HG03025 (cell line): Measurements from ENCODE around the gene GOLGA6L9.
"Not testable (repeated sequence)": the region's sequence is repeated elsewhere in the genome, so short reads cannot be mapped to it uniquely, and the experiment has no call there.

Experiments
- ATAC-seq: cut with Tn5 transposase; IDR thresholded peaks from one replicate; pipeline ENCODE4 v1.9.1; 2021; ENCODE audit warnings: mild to moderate bottlenecking, moderate library complexity; ENCODE audit not compliant: unreplicated experiment, low FRiP score

The GOLGA6L9 gene, protein sequence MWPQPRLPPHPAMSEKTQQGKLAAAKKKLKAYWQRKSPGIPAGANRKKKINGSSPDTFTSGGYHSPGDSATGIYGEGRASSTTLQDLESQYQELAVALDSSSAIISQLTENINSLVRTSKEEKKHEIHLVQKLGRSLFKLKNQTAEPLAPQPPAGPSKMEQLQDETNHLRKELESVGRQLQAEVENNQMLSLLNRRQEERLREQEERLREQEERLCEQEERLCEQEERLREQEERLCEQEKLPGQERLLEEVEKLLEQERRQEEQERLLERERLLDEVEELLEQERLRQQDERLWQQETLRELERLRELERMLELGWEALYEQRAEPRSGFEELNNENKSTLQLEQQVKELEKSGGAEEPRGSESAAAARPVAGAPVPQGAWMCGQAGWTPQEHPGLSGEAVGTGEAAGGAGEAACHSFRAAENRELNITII

DNA sequence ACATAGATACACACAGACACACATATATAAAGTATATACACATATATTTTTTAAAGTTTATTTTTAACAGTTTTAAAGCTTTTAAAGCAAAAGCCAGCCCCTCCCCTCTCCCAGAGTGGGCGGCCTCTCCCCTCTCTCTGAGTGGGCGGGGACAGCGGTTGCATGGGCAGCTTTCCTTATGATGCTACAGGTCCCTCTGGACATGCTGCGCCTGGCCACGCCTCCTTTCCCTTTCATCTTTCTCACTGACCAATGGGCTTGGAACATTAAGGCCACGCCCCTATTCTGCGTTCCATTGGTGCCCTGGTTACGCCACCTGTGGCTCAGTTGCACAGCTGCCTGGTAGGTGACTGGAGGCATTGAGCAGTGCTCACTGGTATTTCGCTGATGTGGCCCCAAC lies at the start of gene GOLGA6L9:
Gene GOLGA6L9 (plus strand): TSS at position 124 of the 400 bp plus-strand sequence. CDS start 264 bp downstream, at position 388.
- not testable (repeated sequence) for ATAC-seq

- ATAC-seq = not testable (repeated sequence)
These were observed 48.2 kb upstream of the GOLGA6L9 start for GRCh38 chr15:82381330-82381955.

- ATAC-seq = not testable (repeated sequence)
These were observed 42.4 kb upstream of the GOLGA6L9 start for GRCh38 chr15:82387209-82387608.

DNA sequence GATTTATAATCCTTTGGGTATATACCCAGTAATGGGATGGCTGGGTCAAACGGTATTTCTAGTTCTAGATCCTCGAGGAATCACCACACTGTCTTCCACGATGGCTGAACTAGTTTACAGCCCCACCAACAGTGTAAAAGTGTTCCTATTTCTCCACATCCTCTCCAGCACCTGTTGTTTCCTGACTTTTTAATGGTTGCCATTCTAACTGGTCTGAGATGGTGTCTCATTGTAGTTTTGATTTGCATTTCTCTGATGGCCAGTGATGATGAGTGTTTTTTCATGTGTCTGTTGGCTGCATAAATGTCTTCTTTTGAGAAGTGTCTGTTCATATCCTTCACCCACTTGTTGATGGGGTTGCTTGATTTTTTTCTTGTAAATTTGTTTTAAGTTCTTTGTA lies 39.5 kb upstream of the GOLGA6L9 start:
- ATAC-seq = not testable (repeated sequence)

- ATAC-seq = not testable (repeated sequence)
These were observed 37.5 kb upstream of the GOLGA6L9 start for GRCh38 chr15:82392077-82392476.

GRCh38 chr15:82393671-82394070 lies 35.9 kb upstream of the GOLGA6L9 start:
- no peak for ATAC-seq

DNA sequence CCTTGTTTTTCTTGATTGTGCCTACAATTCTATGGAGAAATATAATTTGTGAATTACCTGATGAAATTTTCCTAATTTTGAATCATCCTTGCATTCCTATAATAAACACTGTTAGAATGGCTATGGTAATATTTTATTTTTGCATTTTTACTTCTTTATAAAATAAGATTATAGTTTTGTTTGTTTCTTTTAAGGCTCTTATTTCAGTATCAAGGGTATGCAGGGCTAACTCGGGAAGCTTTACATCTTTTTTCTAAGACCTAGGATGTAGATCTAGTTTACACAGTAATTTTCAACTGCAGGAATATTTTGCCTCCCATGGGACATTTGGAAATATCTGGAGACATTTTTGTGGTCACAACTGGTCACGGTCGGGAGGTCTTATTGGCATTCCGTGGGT lies 33.8 kb upstream of the GOLGA6L9 start:
- ATAC-seq = not testable (repeated sequence)

- ATAC-seq = no peak
These were observed 31.8 kb upstream of the GOLGA6L9 start for GRCh38 chr15:82397817-82398216.

DNA sequence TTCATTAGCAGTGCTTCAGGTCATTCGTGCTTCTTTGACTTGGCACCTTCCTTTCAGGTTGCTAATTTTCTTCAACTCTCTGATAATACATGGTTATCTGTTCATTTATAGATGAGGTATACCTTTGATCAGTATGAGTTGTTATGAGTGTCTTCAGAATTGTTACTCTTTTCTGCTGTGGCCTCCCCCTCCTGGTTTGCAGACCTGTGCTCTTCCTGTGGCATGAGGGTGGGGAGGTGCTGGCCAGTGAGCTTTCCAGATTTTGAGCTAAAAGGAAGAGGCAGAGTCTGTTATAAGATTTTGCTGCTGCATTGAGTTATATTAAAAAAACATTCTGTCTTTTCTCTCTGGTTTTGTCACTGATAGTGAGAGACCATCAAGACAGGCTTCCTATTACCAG lies 30.8 kb upstream of the GOLGA6L9 start:
- ATAC-seq = no peak

DNA sequence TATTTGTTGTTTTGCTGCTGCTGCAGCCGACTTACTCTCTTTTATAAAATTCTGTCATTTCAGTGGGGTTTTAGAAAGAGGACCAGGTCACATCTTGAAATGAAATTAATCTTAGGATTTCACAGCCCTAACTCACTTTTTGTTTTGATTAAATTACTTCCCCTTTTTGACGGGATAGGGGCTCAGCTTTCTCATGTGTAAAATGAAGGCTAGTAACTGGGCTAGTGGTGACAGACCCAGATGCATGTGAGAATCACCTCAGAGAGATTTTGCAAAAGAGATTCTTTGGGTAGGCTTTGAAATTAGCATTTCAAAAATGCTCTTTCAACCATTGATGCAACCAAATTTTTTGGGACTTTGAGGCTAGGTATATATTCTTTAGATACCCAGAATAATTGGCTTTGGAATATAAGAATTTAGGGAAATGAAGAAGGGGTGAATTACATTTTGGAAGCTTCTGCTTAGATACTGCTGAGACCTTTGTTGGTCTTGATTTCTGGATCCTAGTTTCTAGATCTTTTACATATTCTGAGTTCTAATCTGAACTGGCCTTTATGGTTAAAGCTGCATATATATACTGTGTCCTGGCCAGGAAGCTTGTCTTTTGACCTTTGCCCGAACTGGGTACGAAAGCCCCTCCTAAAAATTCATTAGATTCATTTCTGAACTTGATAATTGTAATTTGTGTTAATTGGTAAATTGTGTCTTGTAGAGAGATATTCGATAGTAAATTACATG lies 30.1 kb upstream of the GOLGA6L9 start:
- not testable (repeated sequence) for ATAC-seq

GRCh38 chr15:82401918-82402317 lies 27.7 kb upstream of the GOLGA6L9 start:
- ATAC-seq = not testable (repeated sequence)

DNA sequence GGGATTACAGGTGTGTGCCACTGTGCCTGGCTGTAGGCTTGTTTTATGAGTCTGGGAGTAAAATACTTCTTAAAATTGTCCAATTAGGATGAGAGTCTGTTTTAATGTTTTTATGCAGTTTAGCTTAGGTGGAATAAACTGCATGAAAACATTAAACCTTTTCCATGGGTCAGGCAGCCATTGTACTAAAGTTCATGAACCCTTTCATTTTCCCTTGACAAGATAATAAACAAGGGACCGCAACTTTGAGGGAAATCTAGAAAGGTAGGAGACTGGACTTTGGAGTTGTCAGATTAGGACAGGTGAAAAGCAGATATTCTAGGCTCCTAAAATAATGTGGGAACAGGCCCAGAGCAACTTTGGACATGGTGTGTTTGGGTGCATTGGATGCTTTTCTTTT lies 27.3 kb upstream of the GOLGA6L9 start:
- not testable (repeated sequence) for ATAC-seq

GRCh38 chr15:82406211-82406610 lies 23.4 kb upstream of the GOLGA6L9 start:
- not testable (repeated sequence) for ATAC-seq

DNA sequence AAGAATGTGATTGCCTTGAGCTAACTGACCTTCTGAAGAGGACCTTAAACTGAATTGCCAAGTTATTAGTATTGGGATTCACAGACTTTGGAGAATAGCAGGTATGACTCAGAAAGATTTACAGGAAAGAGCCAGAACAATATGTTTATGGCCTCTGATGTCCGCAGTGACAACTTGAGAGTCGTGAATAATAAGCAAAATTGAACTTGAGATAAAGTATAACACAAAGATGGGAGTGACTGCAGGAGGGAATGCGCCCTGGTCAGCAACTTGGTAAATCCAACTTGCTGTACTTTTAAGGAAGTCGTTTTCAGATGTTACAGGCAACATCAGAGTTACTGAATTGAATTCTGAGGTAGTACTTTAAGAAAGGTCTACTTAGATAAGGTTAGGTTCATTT lies 19.3 kb upstream of the GOLGA6L9 start:
- not testable (repeated sequence) for ATAC-seq

GRCh38 chr15:82411595-82411994 lies 18.0 kb upstream of the GOLGA6L9 start:
- not testable (repeated sequence) for ATAC-seq

GRCh38 chr15:82414525-82415191 lies 15.0 kb upstream of the GOLGA6L9 start:
- ATAC-seq = not testable (repeated sequence)

DNA sequence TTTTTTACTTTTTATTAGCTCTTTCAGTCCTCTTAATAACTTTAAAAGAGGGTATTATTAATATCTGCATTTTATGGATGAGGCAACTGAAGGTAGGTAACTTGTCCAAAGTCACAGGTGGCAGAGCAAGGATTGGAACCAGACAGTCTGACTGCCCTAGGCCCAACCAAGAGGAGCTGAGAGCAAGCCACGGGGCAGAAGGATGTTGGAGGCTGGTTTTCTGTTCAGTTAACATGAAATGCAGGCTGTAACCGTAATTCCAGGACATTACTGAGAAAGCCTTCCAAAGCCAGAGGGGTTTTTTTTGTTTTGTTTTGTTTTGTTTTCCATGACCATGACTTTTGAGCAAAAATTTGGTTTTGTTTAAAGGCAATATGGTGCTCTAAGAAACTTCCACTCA lies 9.1 kb upstream of the GOLGA6L9 start:
- not testable (repeated sequence) for ATAC-seq

GRCh38 chr15:82420966-82421365 lies 8.7 kb upstream of the GOLGA6L9 start:
- ATAC-seq = not testable (repeated sequence)

DNA sequence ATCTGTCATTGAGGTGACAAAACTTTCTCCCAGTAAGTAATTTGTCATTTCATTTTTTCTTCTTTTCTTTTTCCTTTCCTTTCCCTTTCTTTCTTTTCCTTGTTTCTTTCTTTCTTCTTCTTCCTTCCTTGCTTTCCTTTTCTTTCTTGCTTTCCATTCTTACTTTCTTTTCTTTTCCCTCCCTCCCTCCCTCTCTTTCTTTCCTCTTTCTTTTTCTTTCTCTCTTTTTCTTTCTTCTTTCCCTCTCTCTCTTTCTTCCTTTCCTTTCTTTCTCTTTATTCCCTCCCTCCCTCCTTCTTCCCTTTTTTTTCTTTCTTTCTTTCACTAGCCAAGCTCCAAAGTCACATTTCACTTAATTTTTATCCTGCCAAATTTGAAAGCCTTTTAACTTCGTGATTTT lies 2.5 kb upstream of the GOLGA6L9 start:
- ATAC-seq = not testable (repeated sequence)

DNA sequence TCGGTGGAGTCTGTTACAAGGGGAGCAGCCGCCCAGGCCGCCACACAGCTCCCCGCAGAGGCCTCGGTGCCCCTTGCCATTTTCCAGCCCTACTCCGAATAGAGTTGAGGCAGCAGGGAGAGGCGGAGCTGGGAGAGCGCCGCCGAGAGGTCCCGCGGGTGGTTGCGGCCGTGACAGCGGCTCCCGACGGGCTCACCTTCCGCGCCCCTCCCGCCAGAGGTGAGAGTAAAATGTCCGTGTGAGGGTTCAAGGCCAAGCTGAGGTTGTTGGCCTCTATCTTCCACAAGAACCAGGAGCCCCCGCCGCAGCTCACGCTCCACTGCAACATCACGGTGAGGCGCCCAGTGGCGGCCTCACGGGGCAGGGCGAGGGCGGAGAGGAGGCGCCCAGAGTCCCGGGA lies 15.8 kb downstream of the GOLGA6L9 start:
- ATAC-seq = not testable (repeated sequence)
